ENCODE results near the gene EML4. TPM values are rescaled to one million over a fixed set of nuclear protein-coding genes. Genes with fewer than 3 reads are reported as not detected.

EML4 gene
- total RNA-seq, 1 donor from 2014 or later: 41.1 TPM

- TF ChIP-seq, protein P1, sequence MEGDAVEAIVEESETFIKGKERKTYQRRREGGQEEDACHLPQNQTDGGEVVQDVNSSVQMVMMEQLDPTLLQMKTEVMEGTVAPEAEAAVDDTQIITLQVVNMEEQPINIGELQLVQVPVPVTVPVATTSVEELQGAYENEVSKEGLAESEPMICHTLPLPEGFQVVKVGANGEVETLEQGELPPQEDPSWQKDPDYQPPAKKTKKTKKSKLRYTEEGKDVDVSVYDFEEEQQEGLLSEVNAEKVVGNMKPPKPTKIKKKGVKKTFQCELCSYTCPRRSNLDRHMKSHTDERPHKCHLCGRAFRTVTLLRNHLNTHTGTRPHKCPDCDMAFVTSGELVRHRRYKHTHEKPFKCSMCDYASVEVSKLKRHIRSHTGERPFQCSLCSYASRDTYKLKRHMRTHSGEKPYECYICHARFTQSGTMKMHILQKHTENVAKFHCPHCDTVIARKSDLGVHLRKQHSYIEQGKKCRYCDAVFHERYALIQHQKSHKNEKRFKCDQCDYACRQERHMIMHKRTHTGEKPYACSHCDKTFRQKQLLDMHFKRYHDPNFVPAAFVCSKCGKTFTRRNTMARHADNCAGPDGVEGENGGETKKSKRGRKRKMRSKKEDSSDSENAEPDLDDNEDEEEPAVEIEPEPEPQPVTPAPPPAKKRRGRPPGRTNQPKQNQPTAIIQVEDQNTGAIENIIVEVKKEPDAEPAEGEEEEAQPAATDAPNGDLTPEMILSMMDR (IDR thresholded peaks at IDR 0.05): no peak
- Mint-ChIP-seq H3K36me3 (ENCODE audit: unreplicated experiment) (peaks cover 10% of the 10 kb centered on the region), H3K9me3 (ENCODE audit: unreplicated experiment) (no peaks in the 10 kb centered on the region), H3K4me3 (ENCODE audit: unreplicated experiment) (no peak overlapping the region), H3K4me1 (ENCODE audit: unreplicated experiment) (no peaks in the 10 kb centered on the region), H3K27ac (ENCODE audit: unreplicated experiment) (no peak overlapping the region), H3K27me3 (ENCODE audit: unreplicated experiment) (no peaks in the 10 kb centered on the region)
- no peak for DNase-seq (ENCODE audit: extremely low spot score, unreplicated experiment)
Measured at GRCh38 chr2:42246562-42246961, 77.4 kb downstream of the EML4 start.

DNA sequence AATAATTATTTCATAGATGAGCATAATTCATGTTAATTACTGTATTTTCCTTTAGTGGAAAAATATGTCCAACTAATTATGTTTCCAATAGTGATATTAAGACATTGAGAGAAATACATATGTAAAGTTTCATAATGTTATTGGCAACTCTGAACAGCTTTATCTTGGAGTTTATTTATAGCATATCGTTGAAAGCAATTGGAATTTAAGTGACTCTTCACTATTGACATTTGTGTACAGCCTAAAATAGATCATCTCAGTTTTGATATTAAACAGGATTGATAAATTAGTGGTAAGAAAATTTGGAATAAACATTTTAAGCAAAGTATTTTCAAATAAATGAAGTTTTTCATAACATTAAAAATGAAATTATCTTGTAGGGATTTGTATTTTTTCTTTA, 79.7 kb downstream of the EML4 start:
- no peak for DNase-seq (ENCODE audit: extremely low spot score, unreplicated experiment)
- Mint-ChIP-seq H3K9me3 (ENCODE audit: unreplicated experiment) (no peaks in the 10 kb centered on the region), H3K4me1 (ENCODE audit: unreplicated experiment) (no peaks in the 10 kb centered on the region), H3K4me3 (ENCODE audit: unreplicated experiment) (no peak overlapping the region), H3K27me3 (ENCODE audit: unreplicated experiment) (no peaks in the 10 kb centered on the region), H3K27ac (ENCODE audit: unreplicated experiment) (no peak overlapping the region), H3K36me3 (ENCODE audit: unreplicated experiment) (peaks cover 9% of the 10 kb centered on the region)
- TF ChIP-seq, protein P1 (IDR thresholded peaks at IDR 0.05): no peak

DNA sequence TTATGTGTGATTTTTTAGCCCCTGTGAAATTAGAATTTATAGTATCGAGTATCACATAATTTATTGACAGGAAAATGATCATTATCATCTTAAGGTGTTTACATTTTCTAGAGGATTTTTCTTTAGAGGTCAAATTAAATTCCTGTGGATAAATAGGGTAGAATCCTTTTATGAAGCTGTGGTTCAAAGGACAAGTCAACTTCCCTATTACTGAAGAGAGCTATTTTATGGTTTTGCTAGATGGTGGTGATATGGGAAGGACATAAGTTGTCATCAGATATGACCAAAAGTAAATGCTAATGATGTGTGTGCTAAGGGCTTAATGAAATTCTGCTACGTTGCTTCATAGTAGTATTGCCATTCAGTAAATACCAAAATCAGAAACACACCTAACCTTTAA, 80.1 kb downstream of the EML4 start:
- Mint-ChIP-seq H3K4me3 (ENCODE audit: unreplicated experiment) (no peak overlapping the region), H3K27me3 (ENCODE audit: unreplicated experiment) (no peaks in the 10 kb centered on the region), H3K9me3 (ENCODE audit: unreplicated experiment) (no peaks in the 10 kb centered on the region), H3K4me1 (ENCODE audit: unreplicated experiment) (no peaks in the 10 kb centered on the region), H3K27ac (ENCODE audit: unreplicated experiment) (no peak overlapping the region), H3K36me3 (ENCODE audit: unreplicated experiment) (peaks cover 9% of the 10 kb centered on the region)
- TF ChIP-seq, protein P1 (IDR thresholded peaks at IDR 0.05): no peak
- DNase-seq (ENCODE audit: extremely low spot score, unreplicated experiment): no peak

DNA sequence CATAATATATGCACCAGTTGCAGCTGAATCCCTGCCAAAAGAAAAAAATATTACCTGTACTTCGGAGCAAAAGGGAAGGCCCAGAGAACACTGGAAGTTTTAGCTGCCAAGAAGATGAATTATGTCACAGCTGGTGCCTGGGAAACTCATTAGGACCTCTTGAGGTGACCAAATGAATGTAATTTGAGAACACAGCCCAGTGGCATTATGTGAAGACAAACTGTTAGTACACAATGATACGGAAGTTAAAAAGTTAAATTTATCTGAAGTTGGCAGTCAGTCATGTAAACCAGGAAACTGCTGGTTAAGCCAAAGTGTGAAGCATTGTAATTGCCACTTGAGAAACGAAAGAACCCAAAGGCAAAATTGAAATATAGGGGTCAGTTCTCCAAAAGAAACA, 80.7 kb downstream of the EML4 start:
- Mint-ChIP-seq H3K27me3 (ENCODE audit: unreplicated experiment) (no peaks in the 10 kb centered on the region), H3K9me3 (ENCODE audit: unreplicated experiment) (peaks cover 4% of the 10 kb centered on the region), H3K36me3 (ENCODE audit: unreplicated experiment) (peaks cover 10% of the 10 kb centered on the region), H3K27ac (ENCODE audit: unreplicated experiment) (no peak overlapping the region), H3K4me1 (ENCODE audit: unreplicated experiment) (no peaks in the 10 kb centered on the region), H3K4me3 (ENCODE audit: unreplicated experiment) (no peak overlapping the region)
- TF ChIP-seq, protein P1 (IDR thresholded peaks at IDR 0.05): no peak
- no peak for DNase-seq (ENCODE audit: extremely low spot score, unreplicated experiment)

DNA sequence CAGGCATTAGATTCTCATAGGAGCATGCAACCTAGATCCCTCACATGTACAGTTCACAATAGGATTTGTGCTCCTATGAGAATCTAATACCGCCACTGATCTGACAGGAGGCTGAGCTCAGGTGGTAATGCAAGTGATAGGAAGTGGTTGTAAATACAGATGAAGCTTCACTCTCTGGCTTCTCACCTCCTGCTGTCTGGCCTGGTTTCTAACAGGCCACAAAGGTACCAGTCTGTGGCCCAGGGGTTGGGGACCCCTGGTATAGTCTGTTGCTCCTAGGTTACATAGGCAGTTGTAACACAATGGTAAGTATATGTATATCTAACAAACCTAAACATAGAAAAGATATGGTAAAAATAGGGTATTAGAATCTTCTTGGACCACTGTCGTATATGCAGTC, 81.8 kb downstream of the EML4 start:
- no peaks in the 10 kb centered on the region for H3K4me1 Mint-ChIP-seq (ENCODE audit: unreplicated experiment)
- H3K27ac Mint-ChIP-seq (ENCODE audit: unreplicated experiment): no peak overlapping the region
- no peak for DNase-seq (ENCODE audit: extremely low spot score, unreplicated experiment)
- peaks cover 4% of the 10 kb centered on the region for H3K9me3 Mint-ChIP-seq (ENCODE audit: unreplicated experiment)
- no peaks in the 10 kb centered on the region for H3K27me3 Mint-ChIP-seq (ENCODE audit: unreplicated experiment)
- H3K36me3 Mint-ChIP-seq (ENCODE audit: unreplicated experiment): peaks cover 9% of the 10 kb centered on the region
- no peak overlapping the region for H3K4me3 Mint-ChIP-seq (ENCODE audit: unreplicated experiment)
- TF ChIP-seq, protein P1 (IDR thresholded peaks at IDR 0.05): no peak
